Smooth muscle cell (in vitro differentiated cells): ENCODE data around the gene CC2D1B. TPM values are rescaled to one million over a fixed set of nuclear protein-coding genes. Genes with fewer than 3 reads are reported as not detected.
A peak's percentile ranks its signal among the peaks of the same experiment; 100 is the strongest.

Experiments used
- DNase-seq: peaks from one replicate; lab custom pipeline; 2025; ENCODE audit not compliant: unreplicated experiment; lab: John Stamatoyannopoulos, UW
- H2AFZ ChIP-seq: fragments of 200-600 bp; sonication (generic); 2 replicates; pipeline ENCODE4 v1.6.0; 2016; ENCODE audit warnings: antibody characterized with exemption, low read depth, mild to moderate bottlenecking
- H3F3A ChIP-seq: fragments of 200-600 bp; sonication (generic); 2 replicates; pipeline ENCODE4 v1.6.0; 2017; ENCODE audit warnings: antibody characterized with exemption, low read depth
- H3K27ac ChIP-seq: fragments of 200-600 bp; sonication (generic); 2 replicates; pipeline ENCODE4 v1.5.1; 2016; ENCODE audit warnings: low read depth, mild to moderate bottlenecking
- H3K27me3 ChIP-seq: fragments of 200-600 bp; sonication (generic); 2 replicates; pipeline ENCODE4 v1.6.1; 2016; ENCODE audit warnings: low read depth, mild to moderate bottlenecking
- H3K36me3 ChIP-seq: fragments of 200-600 bp; sonication (generic); 2 replicates; pipeline ENCODE4 v1.5.1; 2016; ENCODE audit warnings: low read depth
- H3K4me1 ChIP-seq: fragments of 200-600 bp; sonication (generic); 2 replicates; pipeline ENCODE4 v1.5.1; 2016; ENCODE audit warnings: low read depth
- H3K4me2 ChIP-seq: fragments of 200-600 bp; sonication (generic); 2 replicates; pipeline ENCODE4 v1.6.0; 2016; ENCODE audit warnings: mild to moderate bottlenecking
- H3K4me3 ChIP-seq: fragments of 200-600 bp; sonication (generic); 2 replicates; pipeline ENCODE4 v1.5.1; 2016; ENCODE audit warnings: mild to moderate bottlenecking
- H3K79me2 ChIP-seq: fragments of 200-600 bp; sonication (generic); 2 replicates; pipeline ENCODE4 v1.6.0; 2016; ENCODE audit warnings: low read depth, mild to moderate bottlenecking
- H3K9ac ChIP-seq: fragments of 200-600 bp; sonication (generic); 2 replicates; pipeline ENCODE4 v1.6.0; 2016; ENCODE audit warnings: low read depth
- H3K9me3 ChIP-seq: fragments of 200-600 bp; sonication (generic); replicated peaks from 2 replicates; pipeline ENCODE4 v1.5.1; 2016; ENCODE audit warnings: low read depth
- H4K20me1 ChIP-seq: fragments of 200-600 bp; sonication (generic); 2 replicates; pipeline ENCODE4 v1.6.0; 2016; ENCODE audit warnings: low read depth
- WGBS: methylation state at CpG from one replicate; pipeline ENCODE4 v1.1.7; 2016; ENCODE audit warnings: low lambda C conversion rate; 5-methylcytosine and 5-hydroxymethylcytosine counted together
- polyA plus RNA-seq: library from polyadenylated mRNA; unstranded; fragments of >200 nt; fragmentation: Nextera tagmentation; extraction: Ambion mirVana; gene quantifications from 2 replicates; pipeline ENCODE4 v1.2.1, GENCODE V29; 2016
- total RNA-seq: library from RNA; depleted of rRNA; stranded (reverse); fragments of >200 nt; gene quantifications from 2 replicates; pipeline ENCODE4 v1.2.3, GENCODE V29; 2014
- TF ChIP-seq, protein P1 (sequence below): fragments of 200-600 bp; sonication (generic); IDR thresholded peaks from 2 replicates; pipeline ENCODE4 v1.5.1; 2017; ENCODE audit warnings: borderline replicate concordance, mild to moderate bottlenecking, antibody characterized with exemption; ENCODE audit not compliant: insufficient read depth, poor library complexity, severe bottlenecking

Gene CC2D1B
- total and polyA plus RNA-seq, 2 experiments from 2014 or later, result 7.9 to 12.5 TPM

- Histone ChIP-seq H3K4me2 (peak overlapping the region; percentile 94), H3K27me3 (no peaks in the 10 kb centered on the region), H3F3A (peaks cover 5% of the 10 kb centered on the region), H3K9me3 (no peaks in the 10 kb centered on the region), H3K4me1 (peaks cover 9% of the 10 kb centered on the region), H4K20me1 (peaks cover 11% of the 10 kb centered on the region), H3K4me3 (peak overlapping the region; percentile 83), H2AFZ (no peak overlapping the region), H3K27ac (peak overlapping the region; percentile 92), H3K9ac (peak overlapping the region; percentile 94), H3K79me2 (peaks cover 12% of the 10 kb centered on the region), H3K36me3 (no peaks in the 10 kb centered on the region)
- TF ChIP-seq, protein P1, sequence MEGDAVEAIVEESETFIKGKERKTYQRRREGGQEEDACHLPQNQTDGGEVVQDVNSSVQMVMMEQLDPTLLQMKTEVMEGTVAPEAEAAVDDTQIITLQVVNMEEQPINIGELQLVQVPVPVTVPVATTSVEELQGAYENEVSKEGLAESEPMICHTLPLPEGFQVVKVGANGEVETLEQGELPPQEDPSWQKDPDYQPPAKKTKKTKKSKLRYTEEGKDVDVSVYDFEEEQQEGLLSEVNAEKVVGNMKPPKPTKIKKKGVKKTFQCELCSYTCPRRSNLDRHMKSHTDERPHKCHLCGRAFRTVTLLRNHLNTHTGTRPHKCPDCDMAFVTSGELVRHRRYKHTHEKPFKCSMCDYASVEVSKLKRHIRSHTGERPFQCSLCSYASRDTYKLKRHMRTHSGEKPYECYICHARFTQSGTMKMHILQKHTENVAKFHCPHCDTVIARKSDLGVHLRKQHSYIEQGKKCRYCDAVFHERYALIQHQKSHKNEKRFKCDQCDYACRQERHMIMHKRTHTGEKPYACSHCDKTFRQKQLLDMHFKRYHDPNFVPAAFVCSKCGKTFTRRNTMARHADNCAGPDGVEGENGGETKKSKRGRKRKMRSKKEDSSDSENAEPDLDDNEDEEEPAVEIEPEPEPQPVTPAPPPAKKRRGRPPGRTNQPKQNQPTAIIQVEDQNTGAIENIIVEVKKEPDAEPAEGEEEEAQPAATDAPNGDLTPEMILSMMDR, result no peak
- 86% methylated on average over 5 of the region's 5 CpGs for WGBS
- no peak for DNase-seq
Measured at GRCh38 chr1:52364235-52364839, 1.7 kb downstream of the CC2D1B start.

GRCh38 chr1:52360595-52360968, 5.4 kb downstream of the CC2D1B start:
- H3K27ac ChIP-seq, result no peak overlapping the region

DNA sequence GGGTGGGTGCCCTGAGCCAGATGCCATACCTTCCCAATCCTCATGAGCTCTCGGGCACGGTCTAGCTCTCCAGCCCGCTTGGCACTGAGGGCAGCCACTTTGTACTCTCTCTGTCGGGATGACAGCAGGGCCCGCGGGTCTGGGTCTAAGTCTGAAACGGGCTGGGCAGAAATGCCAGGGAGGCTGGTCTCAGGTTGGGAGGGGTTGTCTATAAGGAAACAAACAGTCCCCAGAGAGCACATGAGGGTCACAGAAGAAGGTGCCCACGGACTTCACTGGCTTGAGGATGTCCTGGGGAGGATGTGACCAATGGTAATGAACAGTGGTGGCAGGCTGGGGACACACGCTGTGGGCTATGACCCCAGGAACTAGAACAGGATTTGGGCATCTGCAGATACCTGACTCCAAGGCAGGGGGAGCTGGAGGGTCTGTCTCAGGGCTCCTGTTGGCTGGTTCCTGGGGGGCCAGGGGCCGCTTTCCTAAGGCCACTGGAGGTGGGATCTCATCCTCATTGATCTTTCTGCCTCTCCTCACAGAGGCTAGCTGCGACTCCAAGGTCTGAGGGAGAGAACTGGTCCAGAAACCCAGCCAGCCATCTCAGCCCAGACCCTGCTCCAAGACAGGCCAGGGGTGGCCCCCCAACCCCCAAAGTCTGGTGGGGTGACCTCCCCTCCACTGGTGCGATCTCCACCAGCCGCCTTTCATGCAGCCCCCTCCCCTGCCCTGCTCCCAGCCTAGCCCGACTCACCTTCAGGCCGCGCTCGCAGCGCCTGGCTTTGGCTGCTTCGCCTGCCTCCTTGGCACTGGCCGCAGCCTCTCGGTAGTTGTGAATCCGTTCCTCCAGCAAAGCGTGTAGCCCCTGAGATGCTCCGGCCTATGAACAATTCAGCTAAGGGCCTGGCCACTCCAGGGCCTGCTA, 6.1 kb downstream of the CC2D1B start:
- Histone ChIP-seq H3K36me3 (peaks cover 14% of the 10 kb centered on the region), H3K4me2 (no peak overlapping the region), H3K4me3 (no peak overlapping the region), H3K79me2 (peaks cover 10% of the 10 kb centered on the region), H2AFZ (no peak overlapping the region), H3F3A (peaks cover 2% of the 10 kb centered on the region), H3K4me1 (peaks cover 4% of the 10 kb centered on the region), H3K27me3 (no peaks in the 10 kb centered on the region), H3K27ac (no peak overlapping the region), H4K20me1 (peaks cover 11% of the 10 kb centered on the region), H3K9me3 (no peaks in the 10 kb centered on the region), H3K9ac (no peak overlapping the region)
- 99% methylated on average over 24 of the region's 24 CpGs for WGBS
- no peak for DNase-seq
- TF ChIP-seq, protein P1, result no peak

More at GRCh38 chr1:52360595-52360968, 5.4 kb downstream of the CC2D1B start:
- no peak for DNase-seq
- 96% methylated on average over 7 of the region's 7 CpGs for WGBS
- TF ChIP-seq, protein P1, result no peak
- H3K4me1 ChIP-seq, result peaks cover 6% of the 10 kb centered on the region
- H3K36me3 ChIP-seq, result peaks cover 8% of the 10 kb centered on the region
- H2AFZ ChIP-seq, result no peak overlapping the region
- H3K9me3 ChIP-seq, result no peaks in the 10 kb centered on the region
- no peak overlapping the region for H3K4me2 ChIP-seq
- H3K4me3 ChIP-seq, result no peak overlapping the region
- H3K79me2 ChIP-seq, result peaks cover 12% of the 10 kb centered on the region
- no peaks in the 10 kb centered on the region for H3F3A ChIP-seq
- H4K20me1 ChIP-seq, result peaks cover 11% of the 10 kb centered on the region
- no peaks in the 10 kb centered on the region for H3K27me3 ChIP-seq
- H3K9ac ChIP-seq, result no peak overlapping the region
